GM12864 (cell line): ENCODE results near the gene FBXO17.

ENCODE experiments used
- DNase-seq: peaks from one replicate; pipeline ENCODE4 v3.0.0-alpha.2; 2011; ENCODE audit warnings: low read depth
- H3K4me3 ChIP-seq: 2 replicates; pipeline ENCODE4 v1.5.1; 2011; ENCODE audit warnings: mild to moderate bottlenecking, low read depth, low read length, control low read depth
- CTCF ChIP-seq: IDR thresholded peaks from 2 replicates; pipeline ENCODE4 v1.5.1; 2011; ENCODE audit warnings: low read depth, mild to moderate bottlenecking, moderate library complexity, low read length, control low read depth, inconsistent platforms; ENCODE audit errors: missing control alignments

Gene FBXO17

DNA sequence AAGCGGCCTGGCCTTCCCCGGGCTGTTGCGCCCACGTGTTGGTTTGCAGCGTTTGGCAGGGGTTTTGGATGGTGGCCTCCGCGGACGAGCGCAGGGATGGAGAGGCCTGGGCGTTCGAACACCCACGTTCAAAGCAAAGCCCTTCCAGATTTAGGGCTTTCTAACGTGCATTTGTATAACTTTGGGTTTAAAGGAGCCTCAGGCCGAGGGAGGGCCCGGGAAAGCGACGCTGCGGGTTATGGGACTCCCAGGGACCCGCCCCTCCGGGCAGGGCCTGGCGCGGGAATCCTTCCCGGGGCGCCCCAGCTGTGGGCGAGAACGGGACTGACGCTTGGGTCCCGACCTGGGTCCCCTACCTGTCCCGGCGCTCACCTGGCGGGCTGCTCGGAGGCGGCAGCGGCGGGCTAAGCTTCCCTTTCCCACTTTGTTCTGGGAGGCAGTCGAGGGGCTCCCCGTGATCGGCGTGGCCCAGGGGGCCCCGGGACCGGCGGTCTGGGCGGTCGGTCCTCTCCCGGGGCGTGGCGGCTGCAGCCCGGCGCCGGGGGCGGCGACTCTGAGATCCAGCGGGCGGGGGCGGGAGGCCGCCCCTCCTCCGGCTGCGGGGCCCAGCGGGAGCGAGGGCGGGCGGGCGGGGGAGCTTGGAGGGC is at the start of gene FBXO17:
FBXO17 (minus strand) TSS at position 529 of the 647 bp plus-strand sequence. CDS start 25,423 bp downstream, outside the sequence.
- no peak for DNase-seq
- TF ChIP-seq CTCF, result no peak
- peak within 1 kb of the TSS; percentile 26; the same call in 1 of the 2 replicates for H3K4me3 ChIP-seq

DNA sequence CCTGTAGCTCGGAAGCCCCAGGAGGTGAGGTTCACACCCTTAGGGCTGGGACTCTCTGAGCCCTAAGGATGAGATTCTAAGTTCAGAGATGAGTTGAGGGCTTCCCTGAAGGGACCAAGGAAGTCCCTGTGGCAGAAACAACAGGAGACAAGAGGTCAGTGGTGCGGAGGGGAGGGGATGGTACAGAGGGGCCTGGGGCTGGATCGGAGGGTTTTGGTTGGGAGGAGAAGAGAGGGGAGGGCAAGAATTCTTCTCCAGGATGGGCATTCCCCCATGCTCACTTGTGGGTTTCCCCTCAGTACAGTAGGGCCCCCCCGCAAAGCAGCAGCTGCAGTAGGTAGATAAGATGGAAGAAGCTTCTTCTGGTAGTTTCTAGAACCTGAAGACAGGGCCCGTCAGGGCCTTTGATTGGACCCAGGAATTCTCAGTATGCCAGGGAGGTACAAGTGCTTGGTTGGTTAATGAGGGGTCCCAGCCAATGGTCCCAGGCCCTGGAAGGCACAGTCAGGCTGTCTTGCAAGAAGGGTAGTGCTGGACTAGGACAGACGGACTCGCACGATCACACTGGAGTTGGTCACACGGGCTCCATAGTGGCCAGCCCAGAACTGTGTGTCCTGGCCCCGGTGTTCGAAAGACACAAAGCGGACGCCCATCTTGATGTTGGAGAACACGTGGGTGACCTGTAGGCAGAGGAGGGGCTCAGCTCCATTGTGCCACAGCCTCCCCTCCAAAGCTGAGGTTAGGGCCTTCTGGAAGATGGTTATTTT is 49.5 kb upstream of the FBXO17 start:
- no peak for TF ChIP-seq CTCF
- no peak for DNase-seq
- no peak overlapping the region for H3K4me3 ChIP-seq

GRCh38 chr19:39021063-39021462 is 45.5 kb upstream of the FBXO17 start:
- TF ChIP-seq CTCF, result no peak
- H3K4me3 ChIP-seq, result no peak overlapping the region
- peak; percentile 59 for DNase-seq

- no peak overlapping the region for H3K4me3 ChIP-seq
- no peak for DNase-seq
- no peak for TF ChIP-seq CTCF
These were observed 42.1 kb upstream of the FBXO17 start for GRCh38 chr19:39017646-39018045.

- no peak overlapping the region for H3K4me3 ChIP-seq
- no peak for DNase-seq
- no peak for TF ChIP-seq CTCF
These were observed 41.5 kb upstream of the FBXO17 start for GRCh38 chr19:39017026-39017425.

GRCh38 chr19:39014037-39014436 is 38.5 kb upstream of the FBXO17 start:
- H3K4me3 ChIP-seq, result no peak overlapping the region
- no peak for TF ChIP-seq CTCF
- no peak for DNase-seq

DNA sequence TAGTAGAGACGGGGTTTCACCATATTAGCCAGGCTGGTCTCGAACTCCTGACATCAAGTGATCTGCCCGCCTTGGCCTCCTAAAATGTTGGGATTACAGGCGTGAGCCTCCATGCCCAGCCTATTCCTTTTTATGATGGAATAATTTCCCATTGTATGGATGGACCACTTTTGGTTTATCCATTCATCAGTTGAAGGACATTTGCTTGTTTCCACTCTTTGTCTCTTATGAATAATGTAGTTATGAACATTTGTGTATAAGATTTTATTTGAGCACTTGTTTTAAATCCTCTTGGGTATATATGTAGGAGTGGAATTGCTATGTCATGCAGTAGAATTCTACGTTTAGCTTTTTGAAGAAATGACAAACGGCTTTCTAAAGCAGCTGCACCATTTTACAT is 33.5 kb upstream of the FBXO17 start:
- no peak for TF ChIP-seq CTCF
- no peak for DNase-seq
- H3K4me3 ChIP-seq, result no peak overlapping the region
